ES-I3 (cell line): ENCODE data around the gene DTX1.

Experiments
- H3K36me3 ChIP-seq: 2 replicates; pipeline ENCODE4 v1.6.1; 2013; ENCODE audit warnings: mild to moderate bottlenecking, low read length, control low read depth, moderate library complexity; ENCODE audit not compliant: insufficient read depth
- H3K4me1 ChIP-seq: 2 replicates; pipeline ENCODE4 v1.6.1; 2013; ENCODE audit warnings: mild to moderate bottlenecking, control low read depth, low read length; ENCODE audit not compliant: insufficient read depth
- H3K9ac ChIP-seq: 2 replicates; pipeline ENCODE4 v1.6.1; 2013; ENCODE audit warnings: low read depth, mild to moderate bottlenecking, low read length, moderate library complexity
- H3K9me3 ChIP-seq: 2 replicates; pipeline ENCODE4 v1.6.1; 2013; ENCODE audit warnings: mild to moderate bottlenecking, low read length, moderate library complexity; ENCODE audit not compliant: control insufficient read depth, insufficient read depth

The DTX1 gene

GRCh38 chr12:113061061-113061694 is 4.6 kb downstream of the DTX1 start:
- peaks cover 8% of the 10 kb centered on the region for H3K4me1 ChIP-seq
- no peak overlapping the region for H3K9ac ChIP-seq
- H3K9me3 ChIP-seq, result no peaks in the 10 kb centered on the region; the same call in 1 of the 2 replicates
- no peaks in the 10 kb centered on the region for H3K36me3 ChIP-seq

GRCh38 chr12:113062502-113063395 is 6.2 kb downstream of the DTX1 start:
- no peaks in the 10 kb centered on the region for H3K36me3 ChIP-seq
- no peak overlapping the region for H3K9ac ChIP-seq
- peaks cover 16% of the 10 kb centered on the region for H3K4me1 ChIP-seq

GRCh38 chr12:113063396-113064350 is 7.1 kb downstream of the DTX1 start:
- Histone ChIP-seq H3K9me3 (no peaks in the 10 kb centered on the region), H3K9ac (no peak overlapping the region), H3K4me1 (peaks cover 16% of the 10 kb centered on the region), H3K36me3 (no peaks in the 10 kb centered on the region)

More at GRCh38 chr12:113062502-113063395, 6.2 kb downstream of the DTX1 start:
- H3K9me3 ChIP-seq, result no peaks in the 10 kb centered on the region; the same call in 1 of the 2 replicates

DNA sequence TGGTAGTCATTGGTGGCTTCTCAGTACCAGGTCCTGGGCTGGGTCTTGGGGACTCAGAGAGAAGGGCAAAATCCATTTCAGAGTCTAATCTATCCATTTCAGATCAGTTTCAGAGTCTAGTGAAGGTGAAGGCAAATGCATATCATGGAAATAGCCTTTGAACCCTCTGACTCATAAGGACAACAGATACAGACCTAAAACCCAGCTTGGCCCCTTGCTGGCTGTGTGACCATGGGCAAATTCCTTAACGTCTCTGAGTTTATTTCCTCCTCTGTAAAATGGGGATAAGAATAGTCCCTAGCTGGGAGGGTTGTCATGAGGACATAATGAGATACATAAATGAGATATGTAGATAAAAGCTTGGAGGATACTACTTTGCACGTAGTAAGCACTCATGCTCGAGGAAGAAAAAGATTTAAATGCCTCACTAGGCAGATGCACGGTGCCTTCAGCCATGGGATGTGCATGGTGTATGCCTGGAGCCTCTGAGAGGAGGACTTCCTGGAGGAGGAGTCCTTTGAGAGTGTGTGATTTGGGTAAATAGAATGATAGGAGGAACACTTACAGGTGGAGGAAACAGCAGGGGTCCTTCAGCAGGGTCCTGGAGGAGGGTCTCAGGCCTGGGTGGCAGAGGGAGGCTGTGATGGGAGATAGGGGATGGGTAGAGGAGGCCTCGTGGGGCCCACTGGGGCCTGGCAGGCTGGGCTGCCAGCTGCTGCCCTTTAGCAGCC is 8.0 kb downstream of the DTX1 start:
- H3K36me3 ChIP-seq, result no peaks in the 10 kb centered on the region
- no peak overlapping the region for H3K9ac ChIP-seq
- no peaks in the 10 kb centered on the region for H3K9me3 ChIP-seq
- peaks cover 22% of the 10 kb centered on the region for H3K4me1 ChIP-seq

GRCh38 chr12:113065126-113066007 is 8.8 kb downstream of the DTX1 start:
- peaks cover 22% of the 10 kb centered on the region for H3K4me1 ChIP-seq
- no peak overlapping the region; the same call in 1 of the 2 replicates for H3K9ac ChIP-seq
- H3K36me3 ChIP-seq, result no peaks in the 10 kb centered on the region
- no peaks in the 10 kb centered on the region for H3K9me3 ChIP-seq

GRCh38 chr12:113066813-113067400 is 10.4 kb downstream of the DTX1 start:
- H3K4me1 ChIP-seq, result peaks cover 30% of the 10 kb centered on the region
- H3K36me3 ChIP-seq, result no peaks in the 10 kb centered on the region
- H3K9me3 ChIP-seq, result no peaks in the 10 kb centered on the region
- no peak overlapping the region for H3K9ac ChIP-seq

GRCh38 chr12:113067987-113068935 is 11.7 kb downstream of the DTX1 start:
- Histone ChIP-seq H3K36me3 (no peaks in the 10 kb centered on the region), H3K9me3 (no peaks in the 10 kb centered on the region), H3K4me1 (peaks cover 22% of the 10 kb centered on the region; the same call in 1 of the 2 replicates), H3K9ac (no peak overlapping the region)

- H3K9me3 ChIP-seq, result no peaks in the 10 kb centered on the region
- H3K36me3 ChIP-seq, result no peaks in the 10 kb centered on the region
- peaks cover 22% of the 10 kb centered on the region; the same call in 1 of the 2 replicates for H3K4me1 ChIP-seq
- no peak overlapping the region for H3K9ac ChIP-seq
Measured at GRCh38 chr12:113069149-113069548, 12.6 kb downstream of the DTX1 start.

DNA sequence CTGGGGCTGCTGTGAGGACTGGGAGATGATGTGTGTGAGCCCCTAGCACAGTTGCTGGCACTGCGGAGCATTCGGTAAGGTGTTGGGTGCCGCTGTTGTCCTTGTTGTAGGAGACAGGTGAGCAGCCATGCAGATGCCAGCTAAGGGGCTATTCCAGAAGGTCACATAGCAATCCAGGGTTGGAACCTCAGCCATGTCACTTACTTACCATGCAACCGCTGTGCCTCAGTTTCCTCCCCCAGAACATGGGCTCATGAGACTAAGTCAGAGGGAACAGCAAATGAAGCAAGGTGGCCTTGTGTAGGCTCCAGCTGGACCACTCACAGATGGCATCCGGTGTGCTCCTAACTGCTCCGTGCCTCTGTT is 13.2 kb downstream of the DTX1 start:
- H3K9me3 ChIP-seq, result no peaks in the 10 kb centered on the region
- peaks cover 22% of the 10 kb centered on the region; the same call in 1 of the 2 replicates for H3K4me1 ChIP-seq
- no peak overlapping the region for H3K9ac ChIP-seq
- H3K36me3 ChIP-seq, result no peaks in the 10 kb centered on the region

GRCh38 chr12:113070117-113070906 is 13.8 kb downstream of the DTX1 start:
- H3K4me1 ChIP-seq, result peaks cover 22% of the 10 kb centered on the region; the same call in 1 of the 2 replicates
- H3K36me3 ChIP-seq, result no peaks in the 10 kb centered on the region
- H3K9me3 ChIP-seq, result no peaks in the 10 kb centered on the region
- H3K9ac ChIP-seq, result no peak overlapping the region
